ENCODE results near the gene TMTC2. TPM values are rescaled to one million over a fixed set of nuclear protein-coding genes. Genes with fewer than 3 reads are reported as not detected.

Gene TMTC2
- total and polyA plus RNA-seq, 2 donors from 2014 or later, result 6.0 to 32.9 TPM

DNA sequence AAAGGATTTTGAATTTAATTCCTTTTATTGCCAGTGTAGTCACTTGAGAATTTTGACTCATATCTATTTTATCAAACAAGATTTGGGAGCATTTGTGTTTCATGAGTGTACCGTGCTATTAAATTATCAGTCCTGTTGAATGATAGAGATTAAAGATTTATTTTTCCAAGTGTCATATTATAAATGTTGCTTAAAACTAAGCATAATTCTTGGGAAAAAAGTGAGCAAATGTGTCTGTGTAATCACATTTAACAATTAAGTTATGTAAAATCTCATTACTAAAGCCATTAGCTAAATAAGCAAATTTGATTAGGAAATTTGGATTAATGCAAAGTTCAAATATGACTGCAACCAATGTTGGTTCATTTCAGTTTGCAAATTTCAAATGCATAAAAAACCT lies 266.7 kb downstream of the TMTC2 start:
- intact Hi-C loops (cut with DNase I), result no loop called here
- Histone ChIP-seq H3K27ac (ENCODE audit: low read depth in 2 of 2, low read length in 2 of 2) (no peak overlapping the region), H3K4me3 (ENCODE audit: low read length in 3 of 3) (no peak overlapping the region), H3K9ac (ENCODE audit: low read length in 3 of 3) (no peak overlapping the region), H3K36me3 (ENCODE audit: control insufficient read depth in 2 of 3, insufficient read depth in 3 of 3, low read length in 3 of 3) (no peaks in the 10 kb centered on the region), H3K4me1 (ENCODE audit: control insufficient read depth in 2 of 3, insufficient read depth in 2 of 3, low read depth in 1 of 3, low read length in 3 of 3) (no peaks in the 10 kb centered on the region), H3K9me3 (ENCODE audit: control insufficient read depth in 2 of 3, insufficient read depth in 1 of 3, low read length in 3 of 3) (no peaks in the 10 kb centered on the region), H3K27me3 (ENCODE audit: control insufficient read depth, insufficient read depth, low read length) (no peaks in the 10 kb centered on the region)
- no peak for DNase-seq
- TF ChIP-seq, protein P1, sequence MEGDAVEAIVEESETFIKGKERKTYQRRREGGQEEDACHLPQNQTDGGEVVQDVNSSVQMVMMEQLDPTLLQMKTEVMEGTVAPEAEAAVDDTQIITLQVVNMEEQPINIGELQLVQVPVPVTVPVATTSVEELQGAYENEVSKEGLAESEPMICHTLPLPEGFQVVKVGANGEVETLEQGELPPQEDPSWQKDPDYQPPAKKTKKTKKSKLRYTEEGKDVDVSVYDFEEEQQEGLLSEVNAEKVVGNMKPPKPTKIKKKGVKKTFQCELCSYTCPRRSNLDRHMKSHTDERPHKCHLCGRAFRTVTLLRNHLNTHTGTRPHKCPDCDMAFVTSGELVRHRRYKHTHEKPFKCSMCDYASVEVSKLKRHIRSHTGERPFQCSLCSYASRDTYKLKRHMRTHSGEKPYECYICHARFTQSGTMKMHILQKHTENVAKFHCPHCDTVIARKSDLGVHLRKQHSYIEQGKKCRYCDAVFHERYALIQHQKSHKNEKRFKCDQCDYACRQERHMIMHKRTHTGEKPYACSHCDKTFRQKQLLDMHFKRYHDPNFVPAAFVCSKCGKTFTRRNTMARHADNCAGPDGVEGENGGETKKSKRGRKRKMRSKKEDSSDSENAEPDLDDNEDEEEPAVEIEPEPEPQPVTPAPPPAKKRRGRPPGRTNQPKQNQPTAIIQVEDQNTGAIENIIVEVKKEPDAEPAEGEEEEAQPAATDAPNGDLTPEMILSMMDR (IDR thresholded peaks at IDR 0.05; ENCODE audit: borderline replicate concordance, extremely low read depth, insufficient read depth), result no peak
- no peak for FAIRE-seq

DNA sequence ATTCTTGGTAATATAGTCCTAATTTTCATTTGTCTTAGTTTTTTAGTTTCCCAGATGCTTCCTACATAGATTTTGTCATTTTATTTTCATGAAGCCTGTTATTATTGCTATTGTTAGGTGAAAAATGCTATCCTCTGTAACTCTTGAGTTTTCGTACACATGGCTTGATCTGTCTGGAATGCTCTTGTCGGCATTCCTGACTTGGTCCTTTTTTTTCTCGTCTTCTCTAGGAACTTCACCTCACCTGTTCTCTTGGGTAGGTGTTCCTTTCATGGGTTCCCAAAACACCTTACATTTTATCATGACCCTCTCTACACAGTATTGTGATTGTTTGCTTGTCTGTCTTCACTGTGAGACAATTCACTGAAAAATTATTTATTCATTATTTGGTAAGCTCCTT lies 267.4 kb downstream of the TMTC2 start:
- H3K9ac ChIP-seq (ENCODE audit: low read length in 3 of 3), result no peak overlapping the region
- FAIRE-seq (no peak), DNase-seq (no peak)
- no peaks in the 10 kb centered on the region for H3K4me1 ChIP-seq (ENCODE audit: control insufficient read depth in 2 of 3, insufficient read depth in 2 of 3, low read depth in 1 of 3, low read length in 3 of 3)
- no peak overlapping the region for H3K27ac ChIP-seq (ENCODE audit: low read depth in 2 of 2, low read length in 2 of 2)
- TF ChIP-seq, protein P1 (IDR thresholded peaks at IDR 0.05; ENCODE audit: borderline replicate concordance, extremely low read depth, insufficient read depth), result no peak
- intact Hi-C loops (cut with DNase I), result no loop called here
- no peaks in the 10 kb centered on the region for H3K27me3 ChIP-seq (ENCODE audit: control insufficient read depth, insufficient read depth, low read length)
- no peaks in the 10 kb centered on the region for H3K9me3 ChIP-seq (ENCODE audit: control insufficient read depth in 2 of 3, insufficient read depth in 1 of 3, low read length in 3 of 3)
- no peak overlapping the region for H3K4me3 ChIP-seq (ENCODE audit: low read length in 3 of 3)
- no peaks in the 10 kb centered on the region for H3K36me3 ChIP-seq (ENCODE audit: control insufficient read depth in 2 of 3, insufficient read depth in 3 of 3, low read length in 3 of 3)

DNA sequence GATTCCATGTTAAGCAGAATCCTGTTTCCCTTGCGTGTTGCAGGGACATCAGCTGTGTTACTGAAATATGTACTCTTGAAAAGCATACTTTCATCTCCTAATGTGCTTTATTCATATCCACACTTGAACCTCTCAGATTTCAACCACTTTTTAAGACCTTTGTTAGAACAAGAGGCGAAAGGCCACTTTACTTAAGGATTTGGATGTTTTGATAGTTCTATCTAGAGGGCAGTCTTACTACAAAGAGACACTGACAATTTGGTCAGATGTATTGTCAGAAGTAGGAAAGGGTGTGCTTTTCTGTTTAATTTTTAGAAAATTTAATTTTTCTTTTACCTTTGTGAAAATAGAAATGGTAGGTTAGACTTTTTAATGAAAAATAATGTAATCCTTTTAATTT lies 267.9 kb downstream of the TMTC2 start:
- no peak overlapping the region for H3K4me3 ChIP-seq (ENCODE audit: low read length in 3 of 3)
- no peaks in the 10 kb centered on the region for H3K9me3 ChIP-seq (ENCODE audit: control insufficient read depth in 2 of 3, insufficient read depth in 1 of 3, low read length in 3 of 3)
- TF ChIP-seq, protein P1 (IDR thresholded peaks at IDR 0.05; ENCODE audit: borderline replicate concordance, extremely low read depth, insufficient read depth), result no peak
- intact Hi-C loops (cut with DNase I), result no loop called here
- no peaks in the 10 kb centered on the region for H3K4me1 ChIP-seq (ENCODE audit: control insufficient read depth in 2 of 3, insufficient read depth in 2 of 3, low read depth in 1 of 3, low read length in 3 of 3)
- H3K27ac ChIP-seq (ENCODE audit: low read depth in 2 of 2, low read length in 2 of 2), result no peak overlapping the region
- FAIRE-seq (no peak), DNase-seq (no peak)
- no peaks in the 10 kb centered on the region for H3K27me3 ChIP-seq (ENCODE audit: control insufficient read depth, insufficient read depth, low read length)
- H3K36me3 ChIP-seq (ENCODE audit: control insufficient read depth in 2 of 3, insufficient read depth in 3 of 3, low read length in 3 of 3), result no peaks in the 10 kb centered on the region
- H3K9ac ChIP-seq (ENCODE audit: low read length in 3 of 3), result no peak overlapping the region

DNA sequence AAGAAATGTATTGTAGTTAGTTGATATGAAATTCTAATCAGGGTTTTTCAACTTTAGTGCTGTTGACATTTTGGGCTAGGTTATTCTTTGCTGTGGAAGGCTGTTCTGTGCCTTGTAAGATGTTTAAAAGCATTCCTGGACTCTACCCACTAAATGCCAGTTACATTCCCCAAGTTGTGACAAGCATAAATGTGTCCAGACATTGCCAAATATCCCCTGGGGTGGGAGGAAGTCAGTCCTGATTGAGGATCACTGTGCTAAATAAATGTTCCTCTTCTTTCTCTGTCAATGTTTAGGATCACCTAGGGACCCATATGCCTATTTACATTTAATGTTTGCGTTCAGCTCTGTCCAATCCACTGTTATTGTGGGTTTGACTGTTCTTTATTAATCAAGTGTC lies 268.3 kb downstream of the TMTC2 start:
- TF ChIP-seq, protein P1 (IDR thresholded peaks at IDR 0.05; ENCODE audit: borderline replicate concordance, extremely low read depth, insufficient read depth), result no peak
- no peak for FAIRE-seq
- H3K27ac ChIP-seq (ENCODE audit: low read depth in 2 of 2, low read length in 2 of 2), result no peak overlapping the region
- no peaks in the 10 kb centered on the region for H3K4me1 ChIP-seq (ENCODE audit: control insufficient read depth in 2 of 3, insufficient read depth in 2 of 3, low read depth in 1 of 3, low read length in 3 of 3)
- no peak overlapping the region for H3K4me3 ChIP-seq (ENCODE audit: low read length in 3 of 3)
- DNase-seq, result no peak
- no peaks in the 10 kb centered on the region for H3K27me3 ChIP-seq (ENCODE audit: control insufficient read depth, insufficient read depth, low read length)
- H3K9ac ChIP-seq (ENCODE audit: low read length in 3 of 3), result no peak overlapping the region
- no peaks in the 10 kb centered on the region for H3K9me3 ChIP-seq (ENCODE audit: control insufficient read depth in 2 of 3, insufficient read depth in 1 of 3, low read length in 3 of 3)
- intact Hi-C loops (cut with DNase I), result no loop called here
- H3K36me3 ChIP-seq (ENCODE audit: control insufficient read depth in 2 of 3, insufficient read depth in 3 of 3, low read length in 3 of 3), result no peaks in the 10 kb centered on the region
